PC-9 (cell line): ENCODE measurements around the gene ATP2C2.

Experiments
- EZH2 ChIP-seq: fragments of 200-600 bp; sonication (generic); IDR thresholded peaks from 2 replicates; pipeline ENCODE4 v1.8.0; 2017; ENCODE audit warnings: antibody characterized with exemption, low read depth
- TF ChIP-seq, protein P1 (sequence below): fragments of 200-600 bp; sonication (generic); conservative IDR thresholded peaks from 2 replicates; pipeline ENCODE4 v1.6.1; 2017; ENCODE audit warnings: mixed run types, antibody characterized with exemption, mild to moderate bottlenecking, moderate library complexity

DNA sequence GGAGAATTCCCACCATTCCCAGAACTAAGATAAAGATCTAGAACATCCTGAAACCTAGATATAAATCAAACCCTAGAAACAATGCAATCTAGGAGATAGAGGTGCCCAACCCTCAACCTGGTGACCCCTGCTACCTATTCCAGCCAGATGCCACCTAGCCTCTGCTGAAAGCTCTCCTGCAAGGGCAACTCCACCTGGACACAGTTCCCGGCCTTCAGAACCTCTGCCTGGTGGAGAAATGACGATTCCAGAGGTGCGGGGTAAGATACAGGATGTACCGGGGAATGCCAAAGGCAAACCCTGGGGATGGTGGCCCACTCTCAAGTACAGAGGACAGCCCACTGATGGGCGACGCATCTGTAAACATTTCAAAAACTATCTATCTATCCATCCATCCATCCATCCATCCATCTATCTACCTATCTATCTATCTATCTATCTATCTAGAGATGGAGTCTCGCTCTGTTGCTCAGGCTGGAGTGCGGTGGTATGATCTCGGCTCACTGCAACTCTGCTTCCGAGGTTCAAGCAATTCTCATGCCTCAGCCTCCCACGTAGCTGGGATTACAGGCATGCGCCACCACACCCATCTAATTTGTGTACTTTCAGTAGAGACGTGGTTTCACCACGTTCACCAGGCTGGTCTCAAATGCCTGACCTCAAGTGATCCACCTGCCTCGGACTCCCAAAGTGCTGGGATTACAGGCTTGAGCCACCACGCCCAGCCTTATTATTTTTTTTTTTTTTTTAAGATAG lies 117.1 kb downstream of the ATP2C2 start:
- TF ChIP-seq, protein P1, sequence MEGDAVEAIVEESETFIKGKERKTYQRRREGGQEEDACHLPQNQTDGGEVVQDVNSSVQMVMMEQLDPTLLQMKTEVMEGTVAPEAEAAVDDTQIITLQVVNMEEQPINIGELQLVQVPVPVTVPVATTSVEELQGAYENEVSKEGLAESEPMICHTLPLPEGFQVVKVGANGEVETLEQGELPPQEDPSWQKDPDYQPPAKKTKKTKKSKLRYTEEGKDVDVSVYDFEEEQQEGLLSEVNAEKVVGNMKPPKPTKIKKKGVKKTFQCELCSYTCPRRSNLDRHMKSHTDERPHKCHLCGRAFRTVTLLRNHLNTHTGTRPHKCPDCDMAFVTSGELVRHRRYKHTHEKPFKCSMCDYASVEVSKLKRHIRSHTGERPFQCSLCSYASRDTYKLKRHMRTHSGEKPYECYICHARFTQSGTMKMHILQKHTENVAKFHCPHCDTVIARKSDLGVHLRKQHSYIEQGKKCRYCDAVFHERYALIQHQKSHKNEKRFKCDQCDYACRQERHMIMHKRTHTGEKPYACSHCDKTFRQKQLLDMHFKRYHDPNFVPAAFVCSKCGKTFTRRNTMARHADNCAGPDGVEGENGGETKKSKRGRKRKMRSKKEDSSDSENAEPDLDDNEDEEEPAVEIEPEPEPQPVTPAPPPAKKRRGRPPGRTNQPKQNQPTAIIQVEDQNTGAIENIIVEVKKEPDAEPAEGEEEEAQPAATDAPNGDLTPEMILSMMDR = no peak
- TF ChIP-seq EZH2 = no peak
